NCI-H1417 treated with DMSO at 0.1 percent for 48 hours (cell line): ENCODE data around the gene ADCK1.
"Not testable (repeated sequence)": the region's sequence is repeated elsewhere in the genome, so short reads cannot be mapped to it uniquely, and the experiment has no call there.

Experiments
- DNase-seq: peaks from one replicate; lab custom pipeline; 2025; lab: John Stamatoyannopoulos, UW

ADCK1 gene

DNA sequence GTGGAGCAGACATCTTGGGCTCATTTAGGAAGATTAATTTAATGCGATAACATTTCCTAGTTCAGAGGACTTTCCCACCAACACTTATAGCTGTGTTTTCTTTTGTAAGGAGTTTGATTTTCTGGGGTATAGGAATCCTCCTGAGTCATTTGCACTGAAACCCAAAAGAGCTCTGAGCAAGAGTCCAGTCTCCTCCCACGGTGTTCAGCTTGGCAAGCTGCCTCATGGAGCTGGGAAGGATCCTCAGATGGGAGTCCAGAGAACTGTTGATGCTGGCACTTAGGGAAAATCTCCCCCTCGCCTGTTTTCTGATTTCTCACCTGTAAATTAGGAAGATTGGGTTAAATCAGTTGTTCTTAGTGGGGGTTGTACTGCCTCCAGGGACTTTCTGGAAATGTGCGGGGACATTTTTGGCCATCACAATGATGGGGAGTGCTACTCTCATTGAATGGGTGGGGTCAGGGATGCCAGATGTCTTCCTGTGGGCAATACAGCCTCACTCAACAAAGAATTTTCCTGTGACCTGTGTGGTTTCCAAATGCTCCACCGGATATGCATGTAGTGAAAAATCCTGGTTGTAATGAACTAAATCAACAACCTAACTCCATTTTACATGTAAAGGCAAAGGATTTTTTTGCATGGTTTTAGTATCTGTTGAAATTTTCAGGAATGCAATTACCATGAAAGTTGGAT, 150.6 kb downstream of the ADCK1 start:
- no peak for DNase-seq

DNA sequence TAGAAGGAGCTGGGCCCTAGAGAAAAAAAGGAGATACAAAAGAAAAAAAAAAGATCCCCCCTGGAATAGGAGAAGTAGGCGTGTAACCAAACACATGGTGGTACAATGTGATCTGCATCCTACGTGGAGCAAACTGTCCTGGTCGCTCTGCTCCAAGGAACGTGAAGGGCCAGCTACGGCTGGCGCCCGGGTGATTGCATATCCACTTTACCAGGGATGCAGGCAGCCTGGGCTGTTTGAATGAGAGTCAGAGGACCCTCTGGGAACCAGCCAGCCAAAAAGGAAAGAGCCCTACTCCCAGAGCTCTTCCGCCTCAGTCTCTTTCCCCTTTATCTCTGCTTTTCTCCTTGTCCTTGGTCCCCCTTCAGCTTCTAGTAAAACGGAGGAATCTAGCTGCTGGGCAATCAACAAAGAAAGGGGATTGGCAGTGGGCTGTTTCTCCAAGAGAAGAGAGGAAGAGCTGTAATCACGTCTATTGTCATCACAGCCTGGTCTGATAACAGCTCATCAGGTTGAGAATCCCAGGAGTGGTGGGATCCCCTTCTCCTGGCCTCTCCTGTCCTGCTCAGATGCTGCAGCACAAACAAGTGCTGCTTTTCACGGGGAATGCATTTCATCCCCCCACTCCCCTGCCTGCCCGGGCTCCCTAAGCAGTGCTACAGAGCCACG, 156.0 kb downstream of the ADCK1 start:
- DNase-seq: no peak

DNA sequence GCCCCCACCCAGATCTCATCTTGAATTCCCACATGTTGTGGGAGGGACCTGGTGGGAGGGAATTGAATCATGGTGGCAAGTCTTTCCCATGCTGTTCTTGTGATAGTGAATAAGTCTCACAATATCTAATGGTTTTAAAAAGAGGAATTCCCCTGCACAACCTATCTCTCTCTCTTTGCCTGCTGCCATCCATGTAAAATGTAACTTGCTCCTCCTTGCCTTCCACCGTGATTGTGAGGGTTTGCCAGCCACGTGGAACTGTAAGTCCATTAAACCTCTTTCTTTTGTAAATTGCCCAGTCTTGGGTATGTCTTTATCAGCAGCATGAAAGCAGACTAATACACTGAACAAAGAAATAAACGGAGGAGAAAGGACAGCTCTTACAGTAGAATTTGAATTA, 159.8 kb downstream of the ADCK1 start:
- DNase-seq: not testable (repeated sequence)

- no peak for DNase-seq
These were observed 162.1 kb downstream of the ADCK1 start for GRCh38 chr14:77961847-77962580.

DNA sequence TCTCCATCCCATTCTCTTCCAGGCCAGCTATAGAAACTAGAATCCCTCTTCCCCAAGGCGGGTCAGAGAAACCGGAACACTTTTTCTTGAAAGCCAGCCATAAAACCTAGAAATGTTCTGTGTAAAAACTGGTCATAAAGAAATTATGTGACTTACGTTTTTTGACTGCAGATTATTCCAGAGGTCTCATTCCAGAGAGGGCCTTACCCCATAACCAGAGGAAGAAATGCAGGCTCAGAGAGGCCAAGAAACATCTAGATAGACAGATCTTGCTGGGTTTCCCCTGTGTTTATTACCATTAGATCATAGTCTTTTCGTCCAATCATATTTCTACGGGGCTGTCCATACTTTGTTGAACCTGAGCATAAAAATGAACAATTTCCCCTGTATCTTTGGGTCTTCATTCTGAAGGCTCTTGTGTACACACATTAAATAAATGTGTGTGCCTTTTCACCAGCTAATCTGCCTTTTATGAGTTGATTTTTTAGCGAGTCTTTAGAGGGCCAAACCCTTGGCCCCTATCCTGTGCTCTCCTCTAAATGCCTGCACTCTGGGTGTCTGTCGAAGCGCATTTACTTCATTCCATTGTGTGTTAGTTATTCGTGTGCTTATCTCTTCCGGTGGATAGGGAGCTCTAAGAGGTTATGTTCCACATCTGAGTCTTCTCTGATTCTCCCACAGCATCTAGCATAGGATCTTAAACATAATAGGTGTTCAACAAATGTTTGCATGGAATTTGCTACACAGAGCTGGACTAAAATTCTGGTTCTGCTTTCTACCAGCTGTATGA, 163.0 kb downstream of the ADCK1 start:
- no peak for DNase-seq

DNA sequence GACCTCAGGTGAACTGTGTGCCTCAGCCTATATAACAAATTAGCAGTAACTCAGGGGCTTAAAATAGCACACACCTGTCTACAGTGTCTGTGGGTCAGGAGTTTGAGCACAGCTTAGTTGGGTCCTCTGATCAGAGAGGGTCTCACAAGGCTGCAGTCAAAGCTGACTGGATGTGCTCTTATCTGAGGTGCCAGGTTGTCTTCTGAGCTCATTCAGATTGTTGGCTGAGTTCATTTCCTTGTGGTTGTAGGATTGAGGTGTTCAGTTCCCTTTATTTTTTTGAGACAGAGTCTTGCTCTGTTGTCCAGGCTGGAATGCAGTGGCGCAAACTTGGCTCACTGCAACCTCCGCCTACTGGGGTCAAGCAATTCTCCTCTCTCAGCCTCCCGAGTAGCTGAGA, 164.7 kb downstream of the ADCK1 start:
- no peak for DNase-seq

GRCh38 chr14:77965050-77965449, 165.1 kb downstream of the ADCK1 start:
- DNase-seq: no peak

GRCh38 chr14:77965919-77966435, 166.1 kb downstream of the ADCK1 start:
- no peak for DNase-seq

- DNase-seq: no peak
These were observed 167.2 kb downstream of the ADCK1 start for GRCh38 chr14:77967110-77967509.

DNA sequence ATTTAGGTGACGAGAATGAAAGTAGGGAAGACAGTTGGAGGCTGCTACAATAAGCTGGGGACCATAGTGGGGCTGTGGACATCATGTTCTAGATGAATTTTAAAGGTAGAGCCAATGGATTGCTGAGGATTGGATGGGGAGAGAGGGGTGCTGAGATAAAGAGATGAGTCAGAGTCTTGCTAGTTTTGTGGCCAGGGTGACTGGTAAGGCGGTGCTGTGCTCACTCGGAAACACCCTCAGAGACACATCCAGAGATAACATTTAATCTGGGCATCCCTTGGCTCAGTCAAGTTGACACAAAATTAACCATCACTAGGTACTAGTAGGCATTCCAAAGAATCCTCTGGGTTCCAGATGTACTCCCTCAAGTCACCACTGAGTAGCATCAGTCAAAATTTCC, 170.7 kb downstream of the ADCK1 start:
- DNase-seq: no peak

- no peak for DNase-seq
These were observed 173.3 kb downstream of the ADCK1 start for GRCh38 chr14:77973246-77973645.

- DNase-seq: no peak
These were observed 176.7 kb downstream of the ADCK1 start for GRCh38 chr14:77976591-77976990.

DNA sequence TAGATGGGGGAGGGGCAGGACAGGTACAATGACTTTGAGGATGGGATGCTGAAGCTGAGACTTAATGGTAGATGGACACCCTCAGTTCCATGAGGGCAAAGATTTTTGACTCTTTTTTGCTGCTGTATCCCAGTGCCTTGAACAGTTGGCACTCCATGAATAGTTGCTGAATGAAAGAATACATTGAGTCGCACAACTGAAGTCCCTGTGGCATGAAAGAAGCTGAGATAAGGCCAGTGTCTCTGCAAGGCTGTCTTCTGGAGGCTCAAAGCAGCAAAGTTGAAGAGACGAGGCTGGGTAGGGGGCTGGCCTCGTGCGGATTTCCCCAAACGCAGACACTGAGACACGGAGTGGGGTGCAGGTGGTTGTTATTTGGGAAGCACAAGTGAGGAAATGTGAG, 179.3 kb downstream of the ADCK1 start:
- no peak for DNase-seq

DNA sequence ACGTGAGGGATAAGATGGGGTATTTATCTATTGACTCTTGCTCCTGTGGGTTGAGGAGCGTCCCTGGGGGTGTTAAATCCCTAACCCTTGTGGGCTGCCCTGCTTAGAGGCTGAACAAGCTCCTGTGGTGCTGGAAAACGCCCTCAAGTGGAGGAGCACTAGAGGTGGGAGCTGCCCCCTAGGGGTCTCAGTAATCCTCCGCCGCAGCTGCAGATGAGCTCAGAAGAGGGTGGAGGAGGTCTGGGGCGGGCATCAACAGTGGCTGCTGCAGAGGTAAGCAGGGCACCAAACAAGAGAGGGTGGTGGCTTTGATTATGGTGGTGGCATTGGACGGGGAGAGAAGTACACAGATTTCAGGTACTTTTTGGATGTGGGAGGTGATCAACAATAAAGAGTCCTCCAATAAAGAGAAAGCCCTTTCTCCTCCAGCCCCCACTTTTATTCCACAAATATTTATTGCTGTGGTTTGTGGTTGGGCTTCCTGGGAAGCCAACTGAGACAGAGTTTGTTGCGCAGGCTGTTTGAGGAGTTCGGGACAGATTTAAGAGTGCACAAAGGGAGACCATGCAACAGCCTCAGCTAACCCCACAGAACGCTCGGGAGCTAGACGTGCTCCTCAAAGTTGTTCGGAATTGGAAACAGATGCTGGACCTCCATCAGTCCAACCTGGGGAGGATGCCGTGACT, 179.9 kb downstream of the ADCK1 start:
- no peak for DNase-seq

DNA sequence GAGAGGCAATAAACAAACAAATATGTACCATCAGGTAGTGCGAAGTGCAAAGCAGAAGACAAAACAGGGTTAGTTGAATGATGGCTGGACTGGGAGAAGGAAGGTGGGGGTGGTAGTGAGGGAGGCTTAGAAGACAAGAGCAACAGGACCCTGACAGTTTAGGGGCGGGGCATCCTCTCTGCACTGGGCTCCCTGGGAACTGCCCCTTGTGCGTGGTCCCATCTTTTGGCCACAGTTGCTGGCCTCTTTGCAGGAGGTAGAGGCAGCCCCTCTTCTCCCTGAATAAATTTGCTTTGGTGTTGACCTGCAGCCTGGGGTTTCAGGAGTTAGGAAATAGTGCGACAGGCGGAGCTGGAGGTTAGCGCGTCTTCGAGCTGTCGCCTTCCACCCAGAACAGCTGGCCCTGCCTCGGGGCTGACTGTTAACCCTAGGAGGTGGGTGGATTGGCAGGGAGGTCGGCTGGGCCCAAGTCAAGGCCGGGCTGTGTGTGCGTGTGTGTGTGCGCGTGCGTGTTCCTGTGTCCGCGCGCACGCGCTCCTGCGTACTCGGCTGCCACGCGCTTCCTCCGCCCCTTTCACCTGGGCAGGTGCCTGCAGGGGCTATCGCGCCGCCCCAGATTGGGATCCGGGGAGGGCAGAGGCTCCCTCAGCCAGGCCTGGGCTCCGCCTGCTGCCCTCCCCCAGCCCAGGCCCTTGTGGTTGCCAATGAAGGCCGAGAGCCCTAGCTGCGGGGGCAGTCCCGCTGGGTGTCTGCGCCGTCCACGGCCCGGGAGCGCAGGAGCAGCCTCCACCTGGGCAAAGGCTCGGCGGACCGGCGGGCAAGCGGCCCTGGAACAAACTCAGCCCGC, 180.8 kb downstream of the ADCK1 start:
- peak; percentile 24 for DNase-seq
